HG02870 (cell line): ENCODE measurements around the gene BPI.
"Not testable (repeated sequence)": the region's sequence is repeated elsewhere in the genome, so short reads cannot be mapped to it uniquely, and the experiment has no call there.

Experiments used
- ATAC-seq: cut with Tn5 transposase; IDR thresholded peaks from one replicate; pipeline ENCODE4 v1.9.1; 2021; ENCODE audit warnings: mild to moderate bottlenecking, moderate library complexity; ENCODE audit not compliant: unreplicated experiment

Gene BPI

DNA sequence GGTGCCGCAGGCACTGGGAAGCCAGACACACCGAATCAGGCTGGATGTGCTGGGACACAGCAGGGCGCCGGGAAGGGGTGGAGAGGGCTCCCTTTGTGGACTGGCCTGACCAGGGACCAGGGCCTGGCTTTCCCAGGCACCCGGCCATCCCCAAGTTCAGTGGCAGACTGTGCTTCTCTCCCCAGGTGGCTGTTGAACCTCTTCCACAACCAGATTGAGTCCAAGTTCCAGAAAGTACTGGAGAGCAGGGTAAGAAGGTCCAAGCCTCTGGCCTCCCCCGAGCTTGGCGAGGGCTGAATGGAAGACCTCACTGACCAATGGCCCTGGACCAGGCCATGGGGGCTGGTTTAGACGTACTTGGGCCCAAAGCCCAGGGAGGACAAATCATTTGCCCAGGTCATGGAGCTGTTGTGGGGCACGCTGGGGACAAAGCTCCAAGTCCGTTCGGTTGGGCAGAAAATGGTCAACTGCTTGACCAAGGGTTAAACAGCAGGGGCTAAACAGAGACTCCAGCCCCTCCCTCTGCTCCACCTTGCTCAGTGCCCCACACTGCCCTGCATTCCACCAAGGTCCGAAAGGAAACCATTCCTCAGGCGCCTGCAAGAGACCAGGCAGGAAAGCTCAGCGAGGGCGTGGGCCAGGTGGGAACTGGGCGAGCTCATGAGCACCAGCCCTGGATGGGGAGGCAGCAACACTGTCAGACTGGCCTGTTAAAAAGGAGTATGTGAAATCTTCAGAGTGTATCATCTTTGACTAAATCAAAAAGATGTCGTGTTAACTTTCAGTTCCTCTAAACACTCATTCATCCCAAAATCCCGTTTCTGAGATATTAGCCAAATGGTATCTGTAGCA lies 51.4 kb downstream of the BPI start:
- ATAC-seq: no peak

DNA sequence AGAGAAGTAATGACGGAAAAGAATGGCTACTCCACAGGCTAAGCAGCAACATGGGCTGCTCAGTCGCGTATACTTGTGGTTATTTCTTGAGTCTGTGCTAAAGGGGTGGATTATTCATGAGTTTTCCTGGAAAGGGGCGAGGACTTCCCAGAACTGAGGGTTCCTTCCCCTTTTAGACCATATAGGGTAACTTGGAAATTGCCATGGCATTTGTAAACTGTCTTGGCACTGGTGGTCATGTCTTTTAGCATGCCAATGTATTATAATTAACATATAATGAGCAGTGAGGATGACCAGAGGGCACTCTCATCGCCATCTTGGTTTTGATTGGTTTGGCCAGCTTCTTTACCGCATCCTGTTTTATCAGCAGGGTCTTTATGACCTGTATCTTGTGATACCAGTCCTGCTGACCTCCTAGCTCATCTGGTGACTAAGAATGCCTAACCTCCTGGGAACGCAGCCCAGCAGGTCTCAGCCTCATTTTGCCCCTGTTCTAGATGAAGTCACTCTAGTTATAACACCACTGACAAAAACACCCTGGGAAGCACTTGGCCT lies 53.8 kb downstream of the BPI start:
- no peak for ATAC-seq

DNA sequence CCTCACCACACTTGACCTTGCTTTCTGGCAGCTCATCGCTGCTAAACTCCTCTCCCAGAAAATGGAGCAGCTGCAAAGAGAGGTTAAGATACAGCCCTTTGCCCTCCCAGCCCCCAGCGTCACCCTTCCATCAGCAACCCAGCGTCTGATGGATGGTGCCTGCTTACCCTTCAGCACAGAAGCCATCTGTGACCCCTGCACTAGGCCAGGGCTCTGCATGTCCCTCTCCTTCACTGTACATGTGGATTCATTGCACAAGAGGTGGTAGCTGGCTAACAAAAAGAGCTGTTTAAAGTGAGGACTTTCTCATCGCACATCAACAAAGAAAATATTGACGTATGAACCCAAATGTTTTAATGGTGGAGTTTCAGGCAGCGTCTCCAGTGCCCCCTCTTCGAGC lies 54.6 kb downstream of the BPI start:
- no peak for ATAC-seq

DNA sequence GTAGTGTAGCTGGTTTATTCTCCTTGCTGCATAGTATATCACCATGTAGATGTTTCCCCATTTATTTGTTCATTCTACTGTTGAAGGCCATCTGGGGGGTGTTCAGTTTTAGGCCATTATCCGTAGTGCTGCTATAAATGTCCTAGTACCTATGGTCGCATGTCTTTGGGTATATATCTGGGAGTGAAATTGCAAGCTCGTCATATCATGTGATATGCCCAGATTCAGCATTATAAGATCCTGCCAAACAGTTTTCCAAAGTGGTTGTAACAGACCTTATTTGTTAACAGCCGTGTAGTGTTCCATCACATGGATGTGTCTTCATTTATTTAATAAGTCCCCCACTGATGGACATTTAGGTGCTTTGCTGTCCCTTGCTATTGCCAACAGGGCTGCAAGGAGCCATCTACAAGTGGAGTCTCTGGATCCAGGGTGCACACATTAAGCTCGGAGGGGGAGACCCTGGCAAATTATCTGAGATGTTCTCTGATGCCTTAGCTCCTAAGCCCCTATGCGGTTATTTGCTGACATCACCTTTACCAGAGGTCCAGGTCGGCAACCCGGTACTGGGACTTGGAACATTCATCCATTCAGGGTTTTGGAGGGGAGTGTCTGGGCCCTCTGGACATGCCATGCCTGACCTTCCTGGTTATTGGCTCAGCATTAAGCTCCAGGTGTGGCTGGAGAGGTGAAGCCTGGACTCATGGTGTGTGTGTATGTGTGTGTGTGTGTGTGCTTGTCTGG lies 59.2 kb downstream of the BPI start:
- no peak for ATAC-seq

DNA sequence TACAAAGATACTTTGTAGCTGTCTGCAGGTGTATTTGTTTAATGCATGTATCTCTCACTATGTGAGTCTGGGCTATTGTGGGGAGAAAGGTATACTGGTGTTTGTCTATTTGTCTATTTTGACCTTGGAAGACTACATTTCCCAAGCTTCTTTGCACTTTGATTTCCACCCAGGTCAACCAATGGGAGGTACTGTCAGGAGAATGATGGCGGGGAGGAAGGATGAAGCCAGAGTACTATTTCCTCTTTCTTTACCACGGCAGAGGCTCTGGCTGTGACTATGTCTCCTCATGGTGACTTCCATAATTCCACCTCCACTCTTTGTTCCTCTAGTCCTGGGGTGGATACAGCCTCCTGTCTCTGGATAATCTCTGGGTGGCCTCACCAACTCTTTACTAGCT lies 65.4 kb downstream of the BPI start:
- ATAC-seq: no peak

DNA sequence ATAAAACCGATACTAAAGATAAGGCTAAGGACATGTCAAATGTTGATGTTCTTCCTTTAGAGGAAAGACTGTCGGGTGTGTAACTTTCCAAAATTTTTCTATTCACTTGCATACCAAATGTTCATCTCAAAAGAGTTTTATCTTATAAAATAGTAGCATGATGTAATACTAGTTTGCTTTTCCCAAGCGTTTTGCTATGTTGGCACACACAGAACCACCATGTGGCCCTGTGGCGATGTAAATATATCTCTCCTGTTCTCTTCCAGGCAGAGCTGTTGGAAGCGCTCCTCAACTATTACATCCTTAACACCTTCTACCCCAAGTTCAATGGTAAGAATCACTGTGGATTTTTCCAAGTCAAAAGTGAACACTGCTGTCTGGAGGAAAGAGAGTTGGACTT lies 68.8 kb downstream of the BPI start:
- ATAC-seq: no peak

DNA sequence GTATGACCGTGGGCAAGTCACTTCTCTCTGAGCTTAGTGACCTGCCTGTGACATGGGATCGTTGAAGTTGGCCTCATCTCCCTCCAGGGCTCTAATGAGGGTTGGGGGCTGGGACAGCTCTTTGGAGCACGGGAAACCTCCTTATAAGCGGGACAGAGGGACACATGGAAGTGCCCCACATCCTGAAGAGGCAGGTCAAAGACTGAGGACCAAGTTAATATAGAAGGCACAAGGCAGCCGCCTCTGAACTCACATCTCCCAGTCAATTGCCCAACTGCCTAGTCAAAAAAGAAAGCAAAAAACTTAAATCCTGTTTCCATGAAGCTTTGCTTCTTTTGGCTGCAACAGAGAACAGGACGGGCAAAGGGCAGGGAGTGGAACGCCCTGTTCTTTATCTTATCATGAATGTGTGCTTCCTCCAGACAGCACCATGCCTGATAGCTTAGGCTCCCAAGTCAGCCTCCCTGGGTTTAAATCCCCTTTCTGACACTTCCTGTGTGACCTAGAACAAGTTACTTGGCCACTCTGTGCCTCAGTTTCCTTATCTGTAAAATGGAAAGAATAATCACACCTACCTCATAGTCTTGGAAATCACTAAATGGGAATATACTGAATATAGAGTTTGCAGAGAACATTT lies 69.4 kb downstream of the BPI start:
- ATAC-seq: no peak

DNA sequence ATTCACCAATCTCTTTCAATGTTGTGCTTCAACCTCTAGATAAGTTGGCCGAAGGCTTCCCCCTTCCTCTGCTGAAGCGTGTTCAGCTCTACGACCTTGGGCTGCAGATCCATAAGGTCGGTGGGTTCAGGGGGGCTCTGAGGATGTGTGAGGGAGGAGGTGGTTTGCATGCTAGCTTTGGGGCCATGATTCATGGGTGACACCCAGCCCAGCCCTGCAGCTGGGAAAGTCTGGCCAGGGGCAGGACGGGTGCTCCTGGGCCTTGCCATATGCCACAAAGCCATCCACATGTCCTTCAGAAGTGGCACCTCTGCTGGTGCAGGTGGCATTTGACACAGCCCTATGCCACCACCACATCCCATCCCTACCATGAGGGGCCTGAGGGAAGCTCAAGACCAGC lies 69.9 kb downstream of the BPI start:
- ATAC-seq: no peak

DNA sequence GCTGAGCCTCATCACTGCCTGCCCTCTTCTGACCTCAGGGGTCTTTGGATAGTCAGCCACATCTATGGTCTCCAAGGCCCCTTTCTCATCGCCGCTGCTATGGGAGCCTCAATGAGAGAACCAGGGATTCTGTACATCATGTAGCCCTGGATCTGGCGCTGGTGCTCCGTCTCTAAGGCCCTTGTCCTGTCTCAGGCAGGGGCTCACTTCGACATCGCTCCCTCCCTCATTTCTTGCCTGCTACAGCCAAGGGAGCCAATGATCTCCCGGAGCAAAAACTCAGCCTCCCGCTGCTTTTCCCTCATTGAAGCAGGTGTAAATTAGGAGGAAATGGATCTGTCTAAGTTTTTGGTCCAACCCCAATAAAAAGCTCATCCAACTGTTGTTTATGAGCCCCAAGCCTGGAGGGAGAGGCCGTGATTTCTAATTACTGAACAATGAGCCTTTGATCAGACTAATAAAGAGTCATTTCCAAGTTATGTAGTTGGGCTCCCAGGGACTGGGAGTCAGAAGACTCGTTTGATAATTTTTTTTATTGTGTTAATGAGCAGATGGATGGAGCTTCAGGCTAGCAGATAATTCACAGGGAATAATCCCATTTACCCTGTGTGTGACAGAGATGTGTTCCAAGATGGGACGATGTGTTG lies 73.2 kb downstream of the BPI start:
- no peak for ATAC-seq

DNA sequence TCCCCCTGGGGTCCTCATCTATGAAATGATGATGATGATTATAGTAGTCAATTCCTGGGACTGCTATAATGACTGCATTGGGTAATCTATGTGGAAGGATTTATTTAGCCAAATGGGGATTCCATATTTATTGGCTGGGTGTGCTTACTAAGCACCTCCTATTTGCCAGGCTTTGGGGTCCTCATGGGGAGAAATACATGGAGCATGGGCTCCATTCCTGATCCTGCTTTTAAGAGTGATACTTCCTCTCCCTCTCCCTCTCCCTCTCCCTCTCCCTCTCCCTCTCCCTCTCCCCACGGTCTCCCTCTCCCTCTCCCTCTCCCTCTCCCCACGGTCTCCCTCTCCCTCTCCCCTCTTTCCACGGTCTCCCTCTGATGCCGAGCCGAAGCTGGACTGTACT lies 73.9 kb downstream of the BPI start:
- ATAC-seq: not testable (repeated sequence)

DNA sequence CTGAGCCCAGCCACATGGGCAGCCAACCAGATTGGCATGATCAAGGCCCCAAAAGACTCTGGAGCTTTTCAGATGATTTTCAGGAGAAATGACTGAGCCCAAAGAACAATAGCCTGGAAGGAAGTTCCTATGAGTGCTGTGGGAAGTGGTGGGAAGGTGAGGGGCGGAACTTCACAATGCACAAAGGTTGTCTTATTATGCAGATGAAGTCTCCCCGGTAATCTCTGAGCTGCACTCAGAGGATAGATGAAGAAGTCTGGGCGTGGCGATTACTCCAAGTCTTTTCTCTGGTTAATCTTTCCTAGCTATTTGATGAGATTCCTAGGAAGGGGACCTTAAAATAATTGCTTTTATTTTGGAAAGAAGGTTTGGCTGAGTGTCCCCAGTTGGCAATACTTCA lies 79.2 kb downstream of the BPI start:
- ATAC-seq: no peak

DNA sequence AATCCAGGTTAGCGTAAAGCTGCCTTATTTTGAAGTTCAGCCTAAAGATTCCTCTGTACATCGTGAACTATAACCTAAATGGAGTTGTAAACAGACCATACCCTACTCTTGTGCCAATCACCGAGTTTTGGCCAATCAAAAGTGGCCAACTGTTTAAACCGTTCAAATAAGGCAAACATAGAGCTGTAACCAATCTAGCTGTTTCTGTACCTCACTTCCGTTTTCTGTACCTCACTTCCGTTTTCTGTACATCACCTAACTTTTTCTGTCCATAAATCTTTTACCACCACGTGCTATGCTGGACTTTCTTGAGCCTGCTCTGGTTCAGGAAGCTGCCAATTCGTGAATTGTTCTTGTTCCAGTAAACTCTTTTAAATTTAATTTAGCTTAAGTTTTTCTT lies 82.0 kb downstream of the BPI start:
- no peak for ATAC-seq

DNA sequence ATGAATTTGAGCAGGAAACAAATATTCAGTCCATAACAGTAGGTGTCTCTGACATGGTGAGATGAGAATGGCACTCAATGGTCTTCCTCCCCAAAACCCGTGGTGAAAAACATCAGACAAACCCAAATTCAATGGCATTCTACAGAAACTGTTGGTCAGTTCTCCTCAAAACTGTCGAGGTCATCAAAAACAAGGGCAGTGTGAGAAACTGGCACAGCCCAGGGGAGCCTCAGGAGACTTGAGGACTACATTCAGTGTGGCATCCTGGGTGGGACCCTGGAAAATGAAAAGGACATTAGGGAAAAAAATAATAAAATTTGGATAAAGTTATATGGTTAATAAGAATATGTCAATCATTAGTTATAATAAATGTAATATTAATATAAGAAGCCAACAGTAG lies 82.9 kb downstream of the BPI start:
- ATAC-seq: no peak
